MCF 10A (cell line): ENCODE measurements around the gene SLC35E2B. TPM values are rescaled to one million over a fixed set of nuclear protein-coding genes. Genes with fewer than 3 reads are reported as not detected.

ENCODE experiments used
- BruUV-seq: library from RNA; stranded (reverse); fragments of 400-500 nt; replicated peaks from 2 replicates; lab custom pipeline; 2021; lab: Mats Ljungman, UMichigan
- CTCF ChIA-PET: fragments of 300-600 bp; sonication (Branson Sonifier 250); formaldehyde crosslinking; extraction: SDS; loops from one replicate; lab custom pipeline; 2021; ENCODE audit warnings: antibody characterized with exemption, inconsistent platforms; lab: Yijun Ruan, JAX
- POLR2A ChIA-PET: fragments of 300-600, 350-650 bp; sonication (Branson Sonifier 250); formaldehyde crosslinking; extraction: SDS; loops from one replicate; lab custom pipeline; 2020; ENCODE audit warnings: antibody characterized with exemption, inconsistent platforms; lab: Yijun Ruan, JAX
- DNase-seq: peaks from one replicate; pipeline ENCODE4 v3.0.0-alpha.2; 2018; ENCODE audit not compliant: unreplicated experiment
- H3K27ac Mint-ChIP-seq: one replicate; pipeline ENCODE4 v1.8.0; 2022; ENCODE audit warnings: mild to moderate bottlenecking, low read depth, mixed read lengths; ENCODE audit not compliant: unreplicated experiment
- H3K27me3 Mint-ChIP-seq: one replicate; pipeline ENCODE4 v1.8.0; 2022; ENCODE audit warnings: mixed read lengths; ENCODE audit not compliant: insufficient read depth, unreplicated experiment
- H3K36me3 Mint-ChIP-seq: one replicate; pipeline ENCODE4 v1.8.0; 2022; ENCODE audit warnings: mild to moderate bottlenecking, moderate library complexity, mixed read lengths; ENCODE audit not compliant: insufficient read depth, unreplicated experiment
- H3K4me1 Mint-ChIP-seq: one replicate; pipeline ENCODE4 v1.8.0; 2022; ENCODE audit warnings: mixed read lengths; ENCODE audit not compliant: insufficient read depth, unreplicated experiment
- H3K4me3 Mint-ChIP-seq: one replicate; pipeline ENCODE4 v1.8.0; 2022; ENCODE audit warnings: mild to moderate bottlenecking, moderate library complexity, mixed read lengths; ENCODE audit not compliant: unreplicated experiment
- H3K9me3 Mint-ChIP-seq: one replicate; pipeline ENCODE4 v1.8.0; 2022; ENCODE audit warnings: mixed read lengths; ENCODE audit not compliant: unreplicated experiment
- CTCF ChIP-seq: fragments of 200-600 bp; IDR thresholded peaks from one replicate; pipeline ENCODE4 v1.8.0; 2022; ENCODE audit warnings: antibody characterized with exemption, mild to moderate bottlenecking; ENCODE audit not compliant: unreplicated experiment
- intact Hi-C: fragments of 100-400 bp; cut with micrococcal nuclease; formaldehyde crosslinking; loops from 2 replicates; pipeline ENCODE4 v1.14.1; 2022
- total RNA-seq: library from RNA; stranded (reverse); gene quantifications from 2 replicates; pipeline ENCODE4 v1.2.3, GENCODE V29; 2022

Gene SLC35E2B
- total RNA-seq, 1 experiment from 2014 or later: 35.4 TPM

GRCh38 chr1:1630191-1630964, 62.2 kb downstream of the SLC35E2B start:
- H3K4me1 Mint-ChIP-seq: no peaks in the 10 kb centered on the region
- ChIA-PET POLR2A (interaction anchor here (0.6 kb wide), 1 partner anchor 173 kb away, joined by 5 read pairs; no protein-coding TSS in a partner anchor), CTCF (no interaction called here)
- no peak overlapping the region for H3K27ac Mint-ChIP-seq
- no peak for DNase-seq
- no peak overlapping the region for H3K4me3 Mint-ChIP-seq
- intact Hi-C loops: no loop called here
- H3K36me3 Mint-ChIP-seq: no peaks in the 10 kb centered on the region
- TF ChIP-seq CTCF: no peak
- no TSS peak for BruUV-seq
- H3K9me3 Mint-ChIP-seq: no peaks in the 10 kb centered on the region
- H3K27me3 Mint-ChIP-seq: no peaks in the 10 kb centered on the region

- H3K4me3 Mint-ChIP-seq: no peak overlapping the region
- CTCF ChIA-PET: no interaction called here
- intact Hi-C loops: no loop called here
These were observed 63.0 kb downstream of the SLC35E2B start for GRCh38 chr1:1629430-1630190.

GRCh38 chr1:1628754-1629429, 63.7 kb downstream of the SLC35E2B start:
- Mint-ChIP-seq H3K36me3 (no peaks in the 10 kb centered on the region), H3K27ac (no peak overlapping the region), H3K27me3 (no peaks in the 10 kb centered on the region), H3K4me3 (no peak overlapping the region), H3K9me3 (no peaks in the 10 kb centered on the region), H3K4me1 (no peaks in the 10 kb centered on the region)
- no peak for DNase-seq
- intact Hi-C loops: no loop called here
- no peak for TF ChIP-seq CTCF
- CTCF ChIA-PET: no interaction called here
- POLR2A ChIA-PET: no interaction called here
- BruUV-seq: no TSS peak

More at GRCh38 chr1:1629430-1630190, 63.0 kb downstream of the SLC35E2B start:
- Mint-ChIP-seq H3K36me3 (no peaks in the 10 kb centered on the region), H3K27ac (no peak overlapping the region), H3K27me3 (no peaks in the 10 kb centered on the region), H3K9me3 (no peaks in the 10 kb centered on the region), H3K4me1 (no peaks in the 10 kb centered on the region)
- no peak for TF ChIP-seq CTCF
- POLR2A ChIA-PET: no interaction called here
- no TSS peak for BruUV-seq
- DNase-seq: no peak
